DLD1 (cell line): ENCODE measurements around the gene COL5A1.
"Not testable (repeated sequence)": the region's sequence is repeated elsewhere in the genome, so short reads cannot be mapped to it uniquely, and the experiment has no call there.

ENCODE experiments used
- in situ Hi-C: cut with HindIII; loops from 2 replicates; pipeline ENCODE4 v1.10.0; 2017; ENCODE audit warnings: low sequenced_read_pairs

COL5A1 gene

DNA sequence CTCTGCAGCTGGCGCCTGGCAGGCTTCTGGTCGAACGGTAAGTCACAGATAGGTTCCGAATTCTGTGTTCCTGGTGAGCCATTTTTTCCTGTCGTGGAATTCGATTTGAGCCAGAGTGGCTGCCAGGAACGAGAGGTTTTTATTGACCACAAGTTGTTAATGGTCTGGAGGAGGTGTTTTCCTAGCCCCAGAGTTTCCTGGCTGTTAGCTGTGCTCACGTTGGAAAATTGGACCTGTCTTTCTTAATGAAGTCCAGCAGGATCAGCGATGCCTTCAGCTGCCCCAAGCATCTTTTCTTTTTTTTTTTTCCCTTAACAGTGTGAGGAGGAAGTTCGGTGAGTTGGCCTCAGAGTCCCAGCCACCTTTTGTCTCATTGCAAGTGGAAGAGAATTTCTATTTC lies 62.9 kb downstream of the COL5A1 start:
- in situ Hi-C loops, result no loop called here

DNA sequence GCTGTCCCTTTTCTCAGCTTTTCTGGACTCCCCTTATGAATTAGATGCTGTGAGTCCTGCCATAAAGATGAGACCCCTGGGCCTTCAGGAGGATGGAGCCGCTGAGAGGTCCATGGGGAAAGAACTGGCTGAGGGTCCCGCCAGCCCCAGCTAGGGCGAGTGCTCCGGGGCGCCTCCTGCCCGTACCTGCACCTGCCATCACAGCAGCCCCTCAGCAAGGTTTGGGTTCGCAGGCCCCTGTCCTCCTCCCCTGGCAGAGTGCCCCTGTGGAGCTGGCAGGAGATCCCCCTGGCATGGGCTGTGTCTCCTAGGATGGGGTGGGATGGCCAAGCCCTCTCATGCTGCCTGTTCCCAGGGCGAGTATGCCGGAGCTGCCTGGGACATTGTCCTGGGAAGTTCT lies 64.2 kb downstream of the COL5A1 start:
- in situ Hi-C loops, result no loop called here

DNA sequence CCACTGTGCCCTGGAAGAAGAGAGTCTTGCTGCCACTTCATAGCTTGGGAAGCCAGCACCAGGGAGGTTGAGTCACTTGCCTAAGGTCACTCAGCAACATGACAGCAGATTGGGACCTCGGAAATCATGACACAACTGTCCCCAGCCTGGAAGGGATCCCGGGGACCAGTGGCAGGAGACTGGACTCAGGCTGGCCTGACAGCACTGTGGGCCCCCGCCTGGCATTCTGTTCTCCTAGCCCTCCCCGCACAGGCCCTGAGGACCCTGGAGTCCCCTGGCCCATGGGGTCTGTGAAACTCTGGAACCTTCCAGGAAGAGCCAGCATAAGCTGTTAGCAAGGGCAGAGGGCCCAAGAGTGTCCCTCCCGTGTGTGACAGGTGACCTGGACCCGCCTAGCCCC lies 64.9 kb downstream of the COL5A1 start:
- in situ Hi-C loops, result no loop called here

DNA sequence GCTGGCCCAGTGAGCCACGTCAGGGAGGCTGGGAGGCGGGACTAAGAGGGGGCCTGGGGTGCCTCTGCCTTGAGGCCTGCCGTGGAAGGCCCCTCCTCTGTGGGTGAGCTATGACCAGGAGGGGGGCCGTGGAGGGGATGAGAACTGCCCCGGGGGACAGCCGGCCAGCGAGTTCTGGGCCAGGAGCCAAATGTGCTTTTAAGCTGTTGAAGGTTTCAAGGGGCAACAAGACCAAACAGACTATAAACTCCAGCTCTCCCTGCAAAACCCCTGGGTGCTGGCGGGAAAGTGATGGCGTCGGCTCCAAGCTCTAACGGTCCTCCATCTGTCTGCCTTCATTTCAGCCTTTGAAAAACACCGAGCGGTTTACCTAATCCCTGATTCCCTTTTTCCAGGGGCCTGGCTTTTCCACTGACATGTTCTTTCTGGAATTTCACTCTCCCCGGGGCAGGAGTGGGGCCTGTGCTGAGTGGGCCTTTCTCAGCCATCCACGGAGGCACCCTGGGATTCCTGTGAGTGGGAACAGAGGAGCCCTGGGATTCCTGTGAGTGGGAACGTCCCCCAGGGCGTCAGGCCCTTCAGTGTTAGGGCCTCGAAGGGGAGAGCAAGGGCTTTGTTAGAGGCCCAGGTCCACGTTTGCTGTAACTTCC lies 65.6 kb downstream of the COL5A1 start:
- in situ Hi-C loops, result no loop called here

DNA sequence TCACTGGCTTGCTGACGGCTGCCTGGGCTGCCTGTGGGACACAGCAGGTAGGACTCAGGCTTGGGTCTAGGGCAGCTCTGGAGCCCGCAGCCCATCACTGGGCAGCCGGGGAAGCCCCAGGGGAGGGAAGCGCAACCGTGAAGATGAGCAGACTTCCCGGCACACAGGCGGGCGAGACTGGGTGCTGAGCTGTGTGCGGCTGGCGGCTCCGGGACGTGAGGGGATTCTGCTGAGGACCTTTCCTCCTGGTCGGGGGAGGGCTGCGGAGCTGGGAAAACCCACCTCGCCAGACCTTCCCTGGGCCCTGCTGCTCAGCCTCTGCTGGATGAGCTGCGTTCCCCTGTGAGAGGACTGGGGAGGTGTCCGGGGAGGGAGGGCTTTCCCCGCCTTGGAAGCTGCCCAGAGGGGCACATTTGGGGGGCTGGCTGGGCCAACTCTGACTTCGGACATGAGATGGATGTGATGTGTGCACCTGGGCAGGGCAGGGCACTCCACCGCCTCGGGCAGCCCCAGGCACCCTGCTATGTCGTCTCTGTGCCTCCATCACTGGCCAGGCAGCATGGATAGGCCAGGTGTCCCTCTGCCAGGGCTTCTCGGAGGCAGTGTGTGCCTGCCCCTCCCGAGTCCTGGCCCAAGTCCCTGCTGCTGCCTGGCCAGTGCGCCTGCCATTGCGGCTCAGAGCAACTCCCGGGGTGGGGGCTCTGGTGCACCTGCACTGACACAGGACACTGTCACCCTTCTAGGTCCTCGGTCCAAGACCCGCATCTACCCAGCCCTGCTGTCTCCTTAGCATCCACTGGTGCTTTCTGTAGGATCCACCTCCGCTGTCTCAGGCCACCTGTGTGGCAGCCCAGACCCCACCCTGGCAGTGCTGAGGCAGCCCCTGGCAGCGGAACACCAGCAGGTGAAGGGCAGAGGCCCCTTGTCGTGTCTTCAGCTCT lies 66.4 kb downstream of the COL5A1 start:
- in situ Hi-C loops, result no loop called here

DNA sequence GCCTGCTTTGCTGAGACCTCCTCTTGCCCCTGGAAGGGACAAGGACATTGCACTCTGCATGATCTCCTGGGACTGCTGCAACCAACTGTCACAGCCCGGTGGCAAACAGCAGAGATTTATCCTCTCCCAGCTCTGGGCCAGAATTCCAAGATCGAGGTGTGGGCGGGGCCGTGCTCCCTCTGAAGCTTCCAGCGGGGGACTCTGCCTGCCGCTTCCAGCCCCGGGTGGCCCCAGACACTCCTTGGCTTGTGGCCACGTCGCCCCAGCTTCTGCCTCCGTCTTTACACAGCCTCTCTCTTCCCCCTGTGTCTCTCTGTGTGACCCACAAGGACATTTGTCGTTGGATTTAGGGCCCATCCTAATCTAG lies 67.1 kb downstream of the COL5A1 start:
- in situ Hi-C loops, result no loop called here

DNA sequence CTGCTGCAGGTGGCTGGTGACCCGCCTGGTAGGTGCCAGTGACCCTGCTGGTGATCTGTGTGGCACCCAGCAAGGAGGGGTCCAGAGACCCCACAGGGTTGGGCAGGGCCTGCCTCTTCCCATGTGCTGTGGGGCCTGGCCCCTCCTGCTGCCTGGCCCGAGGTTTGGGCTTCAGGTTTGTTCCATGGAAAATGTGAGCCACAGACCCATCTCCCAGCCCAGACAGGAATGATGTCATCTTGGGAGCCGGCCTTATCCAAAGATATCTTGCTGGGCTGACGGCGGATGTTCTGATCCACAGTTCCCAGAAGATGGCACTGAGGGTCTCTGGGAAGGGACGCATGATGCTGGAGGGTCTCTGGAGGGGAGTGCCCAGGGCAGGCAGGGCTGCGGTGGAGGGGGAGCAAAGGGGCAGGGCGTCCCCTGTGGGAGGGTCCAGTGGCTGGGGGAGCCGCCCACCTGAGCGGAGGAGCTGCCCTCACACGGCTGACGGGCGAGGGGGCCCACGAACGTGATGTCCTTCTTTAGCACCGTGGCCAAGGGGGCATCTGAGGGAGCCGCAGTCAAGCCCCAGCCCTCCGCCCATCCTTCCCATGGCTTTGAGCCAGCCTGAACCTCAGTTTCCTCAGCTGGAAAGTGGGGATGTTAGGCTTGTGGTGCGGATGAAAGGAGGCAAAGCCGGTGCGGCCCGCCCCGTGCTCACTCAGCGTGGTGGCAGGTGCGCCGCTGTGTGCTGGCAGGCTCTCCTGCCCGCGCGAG lies 68.1 kb downstream of the COL5A1 start:
- in situ Hi-C loops, result no loop called here

DNA sequence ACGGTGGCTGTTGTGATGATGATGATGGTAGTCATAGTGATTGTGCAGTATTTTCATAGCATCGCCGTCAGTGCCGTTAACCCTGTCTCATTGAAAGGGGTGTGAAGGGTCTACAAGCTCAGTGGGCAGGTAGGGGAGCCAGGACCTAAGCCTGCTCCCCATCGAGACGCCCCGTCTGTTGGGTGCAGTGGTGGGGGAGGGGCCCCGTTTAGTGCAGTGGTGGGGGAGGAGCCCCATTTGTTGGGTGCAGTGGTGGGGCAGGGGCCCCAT lies 68.6 kb downstream of the COL5A1 start:
- in situ Hi-C loops, result no loop called here

DNA sequence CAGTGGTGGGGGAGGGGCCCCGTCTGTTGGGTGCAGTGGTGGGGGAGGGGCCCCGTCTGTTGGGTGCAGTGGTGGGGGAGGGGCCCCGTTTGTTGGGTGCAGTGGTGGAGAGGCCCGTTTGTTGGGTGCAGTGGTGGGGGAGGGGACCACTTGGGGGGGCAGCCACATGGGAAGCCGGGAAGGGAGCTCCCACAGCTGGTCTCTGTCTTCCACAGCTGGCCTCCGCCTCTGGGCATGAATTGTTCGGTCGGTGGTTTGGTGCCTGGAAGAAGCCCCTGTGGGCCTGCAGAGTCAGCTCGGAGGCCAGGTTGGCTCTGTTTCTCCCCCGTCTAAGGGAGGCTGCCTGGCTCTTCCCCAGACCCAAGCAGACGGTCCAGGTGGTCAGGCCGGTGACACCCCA lies 69.3 kb downstream of the COL5A1 start:
- in situ Hi-C loops, result no loop called here

DNA sequence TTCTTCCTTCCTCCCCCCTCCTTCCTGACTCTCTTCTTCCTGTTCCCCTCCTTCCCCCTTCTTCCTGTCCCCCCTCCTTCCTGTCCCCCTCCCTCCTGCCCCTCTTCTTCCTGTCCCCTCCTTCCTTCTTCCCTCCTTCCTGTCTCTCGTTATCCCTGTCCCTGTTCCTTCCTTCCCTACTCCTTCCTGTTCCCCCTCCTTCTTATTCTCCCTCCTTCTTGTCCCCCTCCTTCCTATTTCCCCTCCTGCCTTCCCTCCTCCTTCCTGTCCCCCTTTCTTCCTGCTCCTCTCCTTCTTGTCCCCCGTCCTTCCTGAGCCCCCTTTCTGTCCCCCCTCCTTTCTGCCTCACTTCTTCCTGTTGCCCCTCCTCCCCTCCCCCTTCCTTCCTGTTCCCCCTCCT lies 70.6 kb downstream of the COL5A1 start:
- in situ Hi-C loops, result no loop called here

DNA sequence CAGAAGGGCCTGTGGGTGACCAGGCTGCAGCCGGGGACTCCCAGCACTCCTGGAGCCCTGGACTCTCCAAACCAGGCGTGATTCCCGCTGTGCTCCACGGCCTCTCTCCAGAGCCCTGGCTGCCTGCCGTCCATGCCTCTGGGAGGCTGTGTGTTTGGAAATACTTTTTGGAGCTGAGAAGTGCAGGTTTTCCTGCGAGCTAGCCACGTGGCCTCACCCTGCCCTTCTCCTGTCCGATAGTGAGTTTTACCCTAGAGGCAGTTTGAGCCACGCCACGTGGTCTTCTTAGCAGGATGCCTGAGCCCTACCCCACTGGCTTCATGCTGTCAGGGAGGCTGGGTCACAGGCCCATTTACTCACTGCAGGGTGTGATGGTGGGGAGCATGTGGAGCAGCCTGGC lies 71.3 kb downstream of the COL5A1 start:
- in situ Hi-C loops, result no loop called here

DNA sequence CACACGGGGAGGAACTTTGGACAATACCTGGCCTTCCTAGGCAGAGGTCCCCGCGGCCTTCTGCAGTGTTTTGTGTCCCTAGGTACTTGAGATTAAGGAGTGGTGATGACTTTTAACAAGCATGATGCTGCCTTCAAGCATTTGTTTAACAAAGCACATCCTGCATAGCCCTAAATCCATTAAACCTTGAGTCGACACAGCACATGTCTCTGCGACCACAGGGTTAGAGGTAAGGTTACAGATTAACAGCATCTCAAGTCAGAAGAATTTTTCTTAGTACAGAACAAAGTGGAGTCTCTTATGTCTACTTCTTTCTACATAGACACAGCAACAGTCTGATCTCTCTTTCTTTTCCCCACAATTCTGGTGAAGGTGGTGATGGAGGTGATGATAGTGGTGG lies 73.9 kb downstream of the COL5A1 start:
- in situ Hi-C loops, result not testable (repeated sequence)

DNA sequence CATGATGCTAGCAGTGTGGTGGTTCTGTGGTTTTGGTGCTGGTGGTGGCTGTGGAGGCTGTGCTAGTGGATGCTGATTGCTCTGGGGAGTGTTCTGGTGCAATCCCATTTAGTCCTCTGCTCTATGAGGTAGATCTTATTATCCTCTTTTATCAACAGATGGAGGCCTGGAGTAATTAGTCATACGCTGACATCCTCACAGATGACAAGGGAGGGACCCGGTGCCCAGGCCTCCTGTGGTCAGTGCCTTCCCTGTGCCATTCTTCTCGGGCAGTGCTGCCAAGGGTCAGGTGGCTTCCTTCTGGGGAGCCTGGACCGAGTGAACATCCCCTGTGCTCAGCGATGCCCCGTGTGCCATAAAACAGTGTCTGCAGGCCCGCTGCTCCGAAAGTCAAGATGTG lies 74.5 kb downstream of the COL5A1 start:
- in situ Hi-C loops, result no loop called here

DNA sequence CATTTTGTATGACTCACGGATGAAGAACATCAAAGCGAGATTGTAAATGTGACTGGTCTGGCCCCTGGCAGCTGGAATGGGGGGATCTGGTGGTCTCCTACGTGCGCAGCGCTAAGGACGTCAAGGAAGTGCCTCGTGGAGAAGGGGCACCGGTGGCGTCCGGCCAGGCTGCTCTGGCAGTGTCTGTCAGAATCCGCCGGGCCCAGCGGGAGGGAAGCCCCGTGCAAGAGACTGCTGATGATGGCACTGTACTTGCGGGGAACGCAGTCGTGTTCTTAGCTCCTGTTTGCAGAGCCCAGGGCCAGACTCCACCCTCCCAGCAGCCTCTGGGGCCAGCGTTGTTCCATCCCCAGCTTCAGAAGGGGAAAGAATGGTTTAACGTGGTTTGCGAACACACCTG lies 75.5 kb downstream of the COL5A1 start:
- in situ Hi-C loops, result no loop called here

DNA sequence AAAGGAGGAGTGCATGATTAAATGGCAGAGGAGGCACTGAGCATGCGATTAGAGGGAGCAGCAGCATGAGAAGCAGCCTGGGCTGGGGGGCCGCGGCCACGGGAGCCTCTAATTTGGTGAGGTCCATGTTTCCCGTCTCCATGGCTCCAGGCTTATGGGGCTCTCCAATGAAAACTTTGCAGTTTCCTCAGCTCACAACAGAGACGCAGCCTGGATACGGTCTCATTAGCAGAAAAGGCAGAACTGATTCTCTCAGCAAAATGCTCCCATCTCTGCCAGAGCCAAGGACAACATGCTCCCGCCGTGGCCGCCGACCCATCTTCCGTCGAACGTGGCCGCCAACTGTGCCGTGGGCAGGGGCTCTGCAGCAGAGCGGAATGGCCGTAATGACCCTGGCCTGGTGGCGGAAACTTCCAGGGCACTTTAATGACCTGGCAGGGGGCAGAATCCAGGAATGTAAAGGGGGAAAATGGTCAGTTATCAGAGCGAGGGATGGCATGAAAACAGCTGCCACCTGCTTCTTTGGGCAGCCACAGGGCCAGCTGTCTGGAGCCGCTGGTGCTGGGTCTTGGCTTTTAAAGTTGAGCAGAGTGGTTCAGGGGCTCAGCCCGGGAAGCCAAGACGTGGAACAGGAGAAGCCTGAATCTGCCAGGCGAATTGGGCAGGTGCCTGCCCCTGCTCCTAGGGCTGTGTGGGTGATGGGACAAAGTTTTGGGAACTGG lies 76.5 kb downstream of the COL5A1 start:
- in situ Hi-C loops, result no loop called here

DNA sequence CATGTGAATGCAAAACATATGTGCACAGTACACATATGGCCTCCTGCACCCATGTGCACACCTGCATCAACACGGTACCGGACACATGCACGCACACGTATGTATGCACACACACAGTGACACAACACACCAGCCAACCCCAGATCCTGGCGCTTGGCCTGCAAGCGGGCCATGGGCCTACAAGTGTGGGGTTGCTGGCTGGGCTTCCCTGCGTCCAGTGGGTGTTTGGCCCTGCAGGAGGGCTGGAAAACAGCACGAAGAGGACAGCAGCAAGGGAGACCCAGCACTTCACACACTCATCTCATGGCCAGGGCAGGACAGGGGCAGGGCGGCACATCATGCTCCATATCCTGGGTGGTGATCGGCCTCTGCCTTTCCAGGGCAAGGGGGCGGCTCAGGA lies 77.7 kb downstream of the COL5A1 start:
- in situ Hi-C loops, result no loop called here

DNA sequence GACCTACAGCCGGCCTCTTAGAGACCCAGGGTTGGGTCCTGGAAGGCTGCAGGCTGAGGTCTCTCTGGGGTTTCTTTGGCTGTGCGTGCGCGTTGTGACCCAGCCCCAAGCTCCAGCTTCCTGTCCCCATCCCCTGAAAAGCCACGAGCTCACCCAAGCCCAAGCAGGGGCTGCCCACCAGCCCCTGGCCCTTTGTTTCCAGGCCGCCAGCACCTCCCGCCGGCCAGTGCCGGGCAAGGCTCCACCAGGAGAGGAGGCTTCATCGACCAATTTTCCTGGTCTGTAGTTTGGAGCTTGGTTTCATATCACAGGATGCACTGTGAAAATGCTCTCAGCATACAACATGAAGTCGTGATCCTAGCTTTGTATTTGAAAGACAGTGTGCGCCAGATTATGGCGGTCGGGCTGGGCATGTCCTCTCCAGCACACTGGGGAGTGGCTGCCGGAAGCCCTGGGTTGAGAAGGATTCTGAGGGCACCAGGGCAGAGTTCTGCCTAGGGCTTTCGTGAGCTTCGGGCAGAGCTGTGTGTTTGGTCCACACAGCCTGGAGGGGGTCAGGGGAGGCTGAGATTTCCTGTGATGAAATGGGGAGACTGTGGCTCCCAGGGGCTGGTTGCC lies 78.6 kb downstream of the COL5A1 start:
- in situ Hi-C loops, result no loop called here

DNA sequence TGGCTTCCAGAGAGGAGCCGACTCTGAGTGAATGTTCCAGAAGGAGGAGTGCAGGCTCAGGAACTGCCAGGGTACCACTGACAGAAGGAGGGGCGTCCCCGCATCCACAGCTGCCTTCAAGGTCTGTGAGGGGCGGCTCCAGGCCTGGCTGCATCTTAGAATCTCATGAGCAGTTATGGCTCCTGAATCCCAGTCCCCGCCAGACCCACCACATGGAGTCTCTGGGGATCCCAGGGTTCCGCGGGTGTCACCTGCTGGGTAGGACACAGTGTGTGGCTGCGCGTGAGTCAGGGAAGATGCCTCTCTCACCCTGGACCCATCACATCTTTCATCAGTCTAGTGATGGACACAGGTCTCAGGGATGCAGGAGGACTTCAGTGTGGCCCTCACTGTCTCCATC lies 79.2 kb downstream of the COL5A1 start:
- in situ Hi-C loops, result no loop called here

DNA sequence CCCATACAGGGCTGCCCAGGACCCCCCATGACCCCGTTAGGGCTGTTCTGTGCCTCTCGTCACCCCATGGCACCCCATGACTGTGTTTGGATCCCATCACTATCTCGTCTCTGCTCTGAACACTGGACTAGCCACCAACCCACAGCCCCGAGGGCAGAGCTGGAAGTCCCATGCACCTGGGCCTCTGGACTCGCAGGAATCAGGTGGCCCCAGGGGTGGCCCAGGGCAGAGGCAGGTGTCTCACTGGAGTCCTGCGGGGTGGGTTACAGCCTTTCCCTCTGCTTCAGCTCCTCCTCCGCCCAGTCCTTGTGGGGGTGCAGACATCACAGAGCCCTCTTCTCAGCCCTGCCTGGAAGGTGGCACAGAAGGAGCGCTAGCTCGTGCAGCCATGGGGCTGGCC lies 79.7 kb downstream of the COL5A1 start:
- in situ Hi-C loops, result no loop called here

DNA sequence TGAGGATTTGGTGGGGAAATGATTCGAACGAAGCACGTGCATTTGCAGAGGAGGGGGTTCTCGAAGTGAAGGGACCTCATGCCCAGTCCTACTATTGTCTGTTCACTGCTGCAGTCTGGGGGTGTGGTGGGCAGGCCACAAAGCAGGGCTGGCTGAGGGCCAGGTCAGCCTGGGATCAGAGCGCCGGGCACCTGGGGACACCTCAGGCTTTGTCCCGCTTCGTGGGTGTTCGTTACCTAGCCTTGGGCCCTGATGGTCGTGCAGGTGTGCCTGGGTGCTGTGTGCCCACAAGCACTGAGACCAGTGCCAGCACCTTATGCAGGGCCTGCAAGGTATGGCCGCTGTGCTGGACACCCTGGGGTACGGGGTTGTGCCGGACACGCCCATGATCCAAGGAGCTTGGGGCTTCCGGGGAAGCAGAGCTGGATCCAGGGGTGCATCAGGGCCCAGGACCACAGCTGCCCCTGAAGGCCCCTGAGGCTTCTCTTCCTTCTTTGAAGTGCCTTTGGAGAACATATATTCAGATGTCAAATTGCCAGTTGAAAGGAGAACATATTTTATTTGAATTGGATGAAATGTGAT lies 80.6 kb downstream of the COL5A1 start:
- in situ Hi-C loops, result no loop called here

DNA sequence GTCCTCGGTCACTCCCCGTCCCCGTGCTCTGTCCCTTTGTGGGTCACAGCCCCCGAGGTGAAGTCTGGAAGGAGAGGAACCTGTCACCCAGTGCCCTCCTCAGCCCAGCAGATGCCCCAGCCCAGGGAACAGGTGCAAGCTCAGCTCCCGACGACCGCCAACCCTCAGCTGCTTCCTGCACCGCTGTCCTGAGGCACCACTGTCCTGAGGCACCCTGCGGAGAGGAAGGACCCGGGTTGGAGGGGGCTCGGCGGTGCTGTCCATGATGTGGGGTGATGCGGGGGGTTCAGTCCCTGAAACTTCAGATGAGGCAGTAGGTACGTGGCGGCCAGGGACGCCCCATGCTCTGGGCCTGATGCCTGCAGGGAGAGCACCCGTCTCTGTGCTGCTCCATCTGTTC lies 81.4 kb downstream of the COL5A1 start:
- in situ Hi-C loops, result no loop called here
